Neuronal stem cell (in vitro differentiated cells): ENCODE results near the gene LY6G5C.
A peak's percentile ranks its signal among the peaks of the same experiment; 100 is the strongest.

Experiments used
- DNase-seq: peaks from one replicate; pipeline ENCODE4 v3.0.0-alpha.2; 2013; ENCODE audit warnings: low spot score
- H2AFZ ChIP-seq: one replicate; pipeline ENCODE4 v1.6.1; 2013; ENCODE audit warnings: mild to moderate bottlenecking, low read length, inconsistent platforms
- H2AK5ac ChIP-seq: 2 replicates; pipeline ENCODE4 v1.6.1; 2013; ENCODE audit warnings: low read depth, mild to moderate bottlenecking, inconsistent platforms, low read length, moderate library complexity, mixed read lengths
- H2BK120ac ChIP-seq: 2 replicates; pipeline ENCODE4 v1.6.1; 2013; ENCODE audit warnings: low read depth, mild to moderate bottlenecking, inconsistent platforms, low read length, moderate library complexity, mixed read lengths
- H2BK12ac ChIP-seq: one replicate; pipeline ENCODE4 v1.6.1; 2013; ENCODE audit warnings: low read length, inconsistent platforms
- H2BK15ac ChIP-seq: 2 replicates; pipeline ENCODE4 v1.6.1; 2013; ENCODE audit warnings: mild to moderate bottlenecking, low read length, inconsistent platforms, mixed read lengths
- H2BK5ac ChIP-seq: one replicate; pipeline ENCODE4 v1.6.1; 2013; ENCODE audit warnings: inconsistent platforms, mild to moderate bottlenecking, low read length, moderate library complexity
- H3K14ac ChIP-seq: one replicate; pipeline ENCODE4 v1.6.1; 2013; ENCODE audit warnings: low read length, inconsistent platforms
- H3K18ac ChIP-seq: 2 replicates; pipeline ENCODE4 v1.6.1; 2013; ENCODE audit warnings: low read length, inconsistent platforms
- H3K23ac ChIP-seq: 2 replicates; pipeline ENCODE4 v1.6.1; 2013; ENCODE audit warnings: low read depth, mild to moderate bottlenecking, mixed read lengths, low read length, inconsistent platforms; ENCODE audit not compliant: poor library complexity
- H3K27ac ChIP-seq: replicated peaks from 3 replicates; pipeline ENCODE4 v1.5.1; 2013; ENCODE audit warnings: low read length, inconsistent platforms
- H3K27me3 ChIP-seq, 3 experiments: 2 replicates each; pipeline ENCODE4 v1.6.1; 2013; ENCODE audit warnings: low read length in 3 of 3, mild to moderate bottlenecking in 2 of 3, inconsistent platforms in 1 of 3, low read depth in 1 of 3, mixed read lengths in 1 of 3, moderate library complexity in 1 of 3; ENCODE audit not compliant: control insufficient read depth in 3 of 3, insufficient read depth in 3 of 3
- H3K36me3 ChIP-seq, 2 donors: replicated peaks in 1 of 2; 2 replicates each; pipeline ENCODE4 v1.6.1; 2013; ENCODE audit warnings: low read length in 2 of 2; ENCODE audit not compliant: control insufficient read depth in 2 of 2, insufficient read depth in 2 of 2
- H3K4ac ChIP-seq: 2 replicates; pipeline ENCODE4 v1.6.1; 2013; ENCODE audit warnings: inconsistent platforms, mild to moderate bottlenecking, low read length, moderate library complexity
- H3K4me1 ChIP-seq, 2 donors: 1 replicate in 1 of 2; 2 replicates in 1 of 2; pipeline ENCODE4 v1.6.1; 2013; ENCODE audit warnings: low read length in 2 of 2, low read depth in 1 of 2; ENCODE audit not compliant: control insufficient read depth in 2 of 2, insufficient read depth in 1 of 2
- H3K4me2 ChIP-seq: one replicate; pipeline ENCODE4 v1.6.1; 2013; ENCODE audit warnings: mild to moderate bottlenecking, low read length, inconsistent platforms; ENCODE audit not compliant: insufficient read depth, poor library complexity, severe bottlenecking
- H3K4me3 ChIP-seq, 2 donors: 2 replicates each; pipeline ENCODE4 v1.5.1; 2013; ENCODE audit warnings: low read length in 2 of 2, mild to moderate bottlenecking in 2 of 2, inconsistent platforms in 1 of 2, moderate library complexity in 1 of 2
- H3K79me1 ChIP-seq: one replicate; pipeline ENCODE4 v1.6.1; 2013; ENCODE audit warnings: low read depth, mild to moderate bottlenecking, inconsistent platforms, low read length, moderate library complexity
- H3K9ac ChIP-seq: one replicate; pipeline ENCODE4 v1.6.1; 2013; ENCODE audit warnings: mild to moderate bottlenecking, low read depth, low read length, inconsistent platforms; ENCODE audit not compliant: poor library complexity
- H3K9me3 ChIP-seq, 2 donors: replicated peaks in 1 of 2; 2 replicates each; pipeline versions ENCODE3 to v1.6.1; 2013; ENCODE audit warnings: low read length in 2 of 2, mild to moderate bottlenecking in 2 of 2, inconsistent platforms in 1 of 2, low read depth in 1 of 2, mixed read lengths in 1 of 2, moderate library complexity in 1 of 2; ENCODE audit not compliant: control insufficient read depth in 2 of 2, insufficient read depth in 1 of 2
- H4K8ac ChIP-seq: one replicate; pipeline ENCODE4 v1.6.1; 2013; ENCODE audit warnings: low read depth, mild to moderate bottlenecking, inconsistent platforms, low read length, moderate library complexity
- H4K91ac ChIP-seq: one replicate; pipeline ENCODE4 v1.6.1; 2013; ENCODE audit warnings: low read length, low read depth, mild to moderate bottlenecking, inconsistent platforms; ENCODE audit not compliant: poor library complexity
- WGBS, 2 donors: extraction: QIAGEN DNeasy Blood & Tissue Kit; methylation state at CpG; one replicate each; pipeline ENCODE4 v1.1.7; 2013; ENCODE audit warnings: missing lambda C conversion rate in 2 of 2, mixed read lengths in 1 of 2; ENCODE audit not compliant: insufficient read length in 2 of 2, insufficient replicate concordance in 1 of 2; ENCODE audit errors: extremely low coverage in 2 of 2; 5-methylcytosine and 5-hydroxymethylcytosine counted together

LY6G5C gene

GRCh38 chr6:31636698-31637596, 43.9 kb downstream of the LY6G5C start:
- H4K8ac ChIP-seq = no peak overlapping the region
- H3K4ac ChIP-seq = no peak overlapping the region
- no peak overlapping the region for H3K18ac ChIP-seq
- H3K14ac ChIP-seq = no peak overlapping the region
- no peak overlapping the region for H2BK120ac ChIP-seq
- no peak overlapping the region for H4K91ac ChIP-seq
- H2BK15ac ChIP-seq = no peak overlapping the region
- no peak for DNase-seq
- H2AFZ ChIP-seq = no peak overlapping the region
- no peak overlapping the region for H3K4me2 ChIP-seq
- H2BK5ac ChIP-seq = no peak overlapping the region
- no CpG with 5 or more reads among the region's 27 CpGs for WGBS, 2 donors
- H3K9ac ChIP-seq = no peak overlapping the region
- no peak overlapping the region for H3K4me3 ChIP-seq
- peak overlapping the region; percentile 52 for H3K23ac ChIP-seq
- no peak overlapping the region for H2BK12ac ChIP-seq
- H3K36me3 ChIP-seq = peaks cover 79 to 99% of the 10 kb centered on the region in 2 donors
- no peaks in the 10 kb centered on the region for H3K27me3 ChIP-seq
- H3K27ac ChIP-seq = no peak overlapping the region
- H3K9me3 ChIP-seq = no peaks in the 10 kb centered on the region
- peaks cover 8% of the 10 kb centered on the region for H3K79me1 ChIP-seq
- H3K4me1 ChIP-seq = no peaks in the 10 kb centered on the region
- no peak overlapping the region for H2AK5ac ChIP-seq

- no peak overlapping the region for H3K27ac ChIP-seq
- no CpG with 5 or more reads among the region's 11 CpGs for WGBS, 2 donors
- H3K4me2 ChIP-seq = no peak overlapping the region
- no peak overlapping the region for H3K9ac ChIP-seq
- no peak overlapping the region for H3K4ac ChIP-seq
- peaks cover 72 to 99% of the 10 kb centered on the region in 2 donors for H3K36me3 ChIP-seq
- H3K14ac ChIP-seq = no peak overlapping the region
- no peak overlapping the region for H3K18ac ChIP-seq
- H4K91ac ChIP-seq = no peak overlapping the region
- H3K79me1 ChIP-seq = peaks cover 10% of the 10 kb centered on the region
- H2AK5ac ChIP-seq = no peak overlapping the region
- no peak for DNase-seq
- H2BK15ac ChIP-seq = no peak overlapping the region
- H2BK12ac ChIP-seq = no peak overlapping the region
- no peak overlapping the region for H3K23ac ChIP-seq
- H3K9me3 ChIP-seq = no peaks in the 10 kb centered on the region
- no peak overlapping the region for H2BK5ac ChIP-seq
- H3K4me3 ChIP-seq = no peak overlapping the region
- H3K27me3 ChIP-seq = no peaks in the 10 kb centered on the region
- no peak overlapping the region for H2AFZ ChIP-seq
- no peak overlapping the region for H4K8ac ChIP-seq
- no peaks in the 10 kb centered on the region for H3K4me1 ChIP-seq
- no peak overlapping the region for H2BK120ac ChIP-seq
Observed at GRCh38 chr6:31634969-31635575, 45.8 kb downstream of the LY6G5C start.

- H3K4me3 ChIP-seq = no peak overlapping the region
- no CpG with 5 or more reads among the region's 3 CpGs for WGBS, 2 donors
- no peak overlapping the region for H4K91ac ChIP-seq
- H3K14ac ChIP-seq = no peak overlapping the region
- no peaks in the 10 kb centered on the region for H3K27me3 ChIP-seq
- no peaks in the 10 kb centered on the region for H3K4me1 ChIP-seq
- H2AK5ac ChIP-seq = no peak overlapping the region
- no peak overlapping the region for H2BK15ac ChIP-seq
- no peak overlapping the region for H4K8ac ChIP-seq
- peaks cover 69 to 99% of the 10 kb centered on the region in 2 donors for H3K36me3 ChIP-seq
- H2AFZ ChIP-seq = no peak overlapping the region
- H3K23ac ChIP-seq = no peak overlapping the region
- no peak overlapping the region for H3K4me2 ChIP-seq
- H2BK5ac ChIP-seq = no peak overlapping the region
- H3K4ac ChIP-seq = no peak overlapping the region
- H3K18ac ChIP-seq = no peak overlapping the region
- DNase-seq = no peak
- no peak overlapping the region for H3K27ac ChIP-seq
- no peak overlapping the region for H3K9ac ChIP-seq
- H3K9me3 ChIP-seq = no peaks in the 10 kb centered on the region
- peaks cover 10% of the 10 kb centered on the region for H3K79me1 ChIP-seq
- H2BK12ac ChIP-seq = no peak overlapping the region
- H2BK120ac ChIP-seq = no peak overlapping the region
Observed at GRCh38 chr6:31634131-31634530, 46.7 kb downstream of the LY6G5C start.

GRCh38 chr6:31633447-31633846, 47.4 kb downstream of the LY6G5C start:
- H2BK5ac ChIP-seq = no peak overlapping the region
- H3K36me3 ChIP-seq = peaks cover 73 to 99% of the 10 kb centered on the region in 2 donors
- no peak overlapping the region for H3K4me2 ChIP-seq
- H3K4ac ChIP-seq = no peak overlapping the region
- no peak overlapping the region for H3K4me3 ChIP-seq
- no peak overlapping the region for H2BK120ac ChIP-seq
- no peaks in the 10 kb centered on the region for H3K9me3 ChIP-seq
- no peak for DNase-seq
- no peak overlapping the region for H2BK12ac ChIP-seq
- H3K23ac ChIP-seq = no peak overlapping the region
- WGBS, 2 donors = no CpG with 5 or more reads among the region's 7 CpGs
- H3K27me3 ChIP-seq = no peaks in the 10 kb centered on the region
- H3K4me1 ChIP-seq = no peaks in the 10 kb centered on the region
- no peak overlapping the region for H2AK5ac ChIP-seq
- peaks cover 10% of the 10 kb centered on the region for H3K79me1 ChIP-seq
- no peak overlapping the region for H4K91ac ChIP-seq
- H3K18ac ChIP-seq = no peak overlapping the region
- H3K9ac ChIP-seq = no peak overlapping the region
- no peak overlapping the region for H3K27ac ChIP-seq
- no peak overlapping the region for H2AFZ ChIP-seq
- H3K14ac ChIP-seq = no peak overlapping the region
- no peak overlapping the region for H4K8ac ChIP-seq
- no peak overlapping the region for H2BK15ac ChIP-seq
